Activated naive CD8-positive, alpha-beta T cell treated with anti-CD3 and anti-CD28 coated beads for 36 hours (primary cell): Measurements from ENCODE around the gene SGSM2. TPM values are rescaled to one million over a fixed set of nuclear protein-coding genes. Genes with fewer than 3 reads are reported as not detected.

Experiments used
- DNase-seq: peaks from one replicate; pipeline ENCODE4 v3.0.0; 2021
- H3K27ac Mint-ChIP-seq: one replicate; pipeline ENCODE4 v1.8.0; 2022; ENCODE audit warnings: mild to moderate bottlenecking, moderate library complexity, mixed read lengths
- H3K27me3 Mint-ChIP-seq: one replicate; pipeline ENCODE4 v1.8.0; 2022; ENCODE audit warnings: mild to moderate bottlenecking, mixed read lengths
- H3K36me3 Mint-ChIP-seq: one replicate; pipeline ENCODE4 v1.8.0; 2021; ENCODE audit warnings: mild to moderate bottlenecking, mixed read lengths
- H3K4me1 Mint-ChIP-seq: one replicate; pipeline ENCODE4 v1.8.0; 2021; ENCODE audit warnings: mixed read lengths
- H3K4me3 Mint-ChIP-seq: one replicate; pipeline ENCODE4 v1.8.0; 2022; ENCODE audit warnings: mild to moderate bottlenecking, moderate library complexity, mixed read lengths
- H3K9me3 Mint-ChIP-seq: one replicate; pipeline ENCODE4 v1.8.0; 2022; ENCODE audit warnings: mixed read lengths
- total RNA-seq, 2 experiments: library from RNA; stranded (reverse); gene quantifications; one replicate each; pipeline ENCODE4 v1.2.3, GENCODE V29; 2021

The SGSM2 gene
- total RNA-seq, 2 experiments from 2014 or later = 35.7 to 36.8 TPM

DNA sequence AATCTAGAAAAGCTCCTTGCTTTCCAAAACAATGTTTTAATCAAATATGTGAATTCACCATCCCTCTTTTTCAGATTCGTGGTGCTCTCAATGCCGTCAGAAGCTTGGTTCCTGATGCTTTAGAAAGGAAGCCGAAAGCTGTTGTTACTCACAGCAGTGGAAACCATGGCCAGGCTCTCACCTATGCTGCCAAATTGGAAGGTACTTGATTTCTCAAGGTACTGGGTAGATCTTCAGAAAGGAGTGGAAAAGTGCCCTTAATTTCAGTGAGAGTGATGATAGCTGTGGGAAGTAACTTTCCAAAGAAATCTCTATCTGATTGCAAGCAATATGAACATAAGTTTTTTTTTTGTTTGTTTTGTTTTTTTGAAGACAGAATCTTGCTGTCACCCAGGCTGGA, 19.5 kb upstream of the SGSM2 start:
- Mint-ChIP-seq H3K4me3 (no peak overlapping the region), H3K36me3 (peaks cover 11% of the 10 kb centered on the region), H3K27ac (no peak overlapping the region), H3K9me3 (no peaks in the 10 kb centered on the region), H3K27me3 (no peaks in the 10 kb centered on the region), H3K4me1 (no peaks in the 10 kb centered on the region)
- no peak for DNase-seq

DNA sequence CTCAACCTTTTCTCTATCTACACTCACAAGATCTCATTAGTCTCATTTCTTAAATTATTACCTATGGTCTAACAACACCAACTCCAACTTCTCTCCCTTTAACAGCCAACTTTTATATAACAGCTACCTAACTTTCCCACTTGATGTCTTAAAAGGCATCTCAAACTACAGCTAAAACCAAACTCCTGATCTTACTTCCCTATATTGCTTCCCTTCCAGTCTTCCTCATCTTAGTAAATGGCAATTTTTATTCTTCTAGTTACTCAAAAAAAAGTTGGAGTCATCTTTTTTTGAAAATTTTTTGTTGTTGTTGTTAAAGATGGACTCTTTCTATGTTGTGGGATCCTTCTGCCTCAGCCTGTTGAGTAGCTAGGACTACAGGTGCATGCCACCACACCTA, 18.2 kb upstream of the SGSM2 start:
- Mint-ChIP-seq H3K4me1 (no peaks in the 10 kb centered on the region), H3K9me3 (no peaks in the 10 kb centered on the region), H3K36me3 (peaks cover 22% of the 10 kb centered on the region), H3K27ac (no peak overlapping the region), H3K27me3 (no peaks in the 10 kb centered on the region), H3K4me3 (no peak overlapping the region)
- no peak for DNase-seq

DNA sequence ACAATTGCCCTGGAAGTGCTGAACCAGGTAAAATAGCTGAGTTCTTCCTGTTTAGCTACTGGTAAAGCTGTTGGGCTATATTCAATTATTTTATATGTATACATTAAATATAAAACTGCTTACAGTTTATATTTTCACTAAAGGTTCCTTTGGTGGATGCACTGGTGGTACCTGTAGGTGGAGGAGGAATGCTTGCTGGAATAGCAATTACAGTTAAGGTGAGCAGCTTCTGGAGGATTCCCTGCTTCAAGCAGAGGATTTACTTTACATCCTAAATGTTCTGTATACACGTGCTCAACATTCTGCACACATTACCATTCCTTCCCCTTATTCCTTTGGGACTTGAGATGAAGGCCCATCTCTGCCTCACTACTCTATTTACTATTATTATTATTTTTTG, 15.9 kb upstream of the SGSM2 start:
- Mint-ChIP-seq H3K9me3 (no peaks in the 10 kb centered on the region), H3K4me1 (peaks cover 3% of the 10 kb centered on the region), H3K36me3 (peaks cover 29% of the 10 kb centered on the region), H3K27ac (no peak overlapping the region), H3K4me3 (no peak overlapping the region), H3K27me3 (no peaks in the 10 kb centered on the region)
- DNase-seq = no peak

DNA sequence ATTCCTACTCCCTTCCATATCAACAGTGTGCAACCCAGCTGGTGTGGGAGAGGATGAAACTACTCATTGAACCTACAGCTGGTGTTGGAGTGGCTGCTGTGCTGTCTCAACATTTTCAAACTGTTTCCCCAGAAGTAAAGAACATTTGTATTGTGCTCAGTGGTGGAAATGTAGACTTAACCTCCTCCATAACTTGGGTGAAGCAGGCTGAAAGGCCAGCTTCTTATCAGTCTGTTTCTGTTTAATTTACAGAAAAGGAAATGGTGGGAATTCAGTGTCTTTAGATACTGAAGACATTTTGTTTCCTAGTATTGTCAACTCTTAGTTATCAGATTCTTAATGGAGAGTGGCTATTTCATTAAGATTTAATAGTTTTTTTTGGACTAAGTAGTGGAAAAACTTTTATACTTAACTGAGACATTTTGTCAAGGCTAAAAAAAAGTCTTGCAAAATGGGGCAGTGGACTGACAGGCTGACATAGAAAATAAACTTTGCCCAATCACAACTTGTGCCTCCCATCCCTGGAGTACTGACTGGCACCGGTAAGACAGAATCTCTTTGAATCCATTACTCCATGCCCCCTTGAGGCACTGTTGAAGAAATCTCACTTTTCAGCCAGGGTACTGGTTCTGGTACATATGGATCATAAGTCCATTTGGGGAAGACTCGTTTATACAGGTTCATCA, 13.5 kb upstream of the SGSM2 start:
- H3K27ac Mint-ChIP-seq = no peak overlapping the region
- H3K36me3 Mint-ChIP-seq = peaks cover 32% of the 10 kb centered on the region
- H3K27me3 Mint-ChIP-seq = no peaks in the 10 kb centered on the region
- peaks cover 6% of the 10 kb centered on the region for H3K4me1 Mint-ChIP-seq
- no peaks in the 10 kb centered on the region for H3K9me3 Mint-ChIP-seq
- no peak for DNase-seq
- H3K4me3 Mint-ChIP-seq = no peak overlapping the region

DNA sequence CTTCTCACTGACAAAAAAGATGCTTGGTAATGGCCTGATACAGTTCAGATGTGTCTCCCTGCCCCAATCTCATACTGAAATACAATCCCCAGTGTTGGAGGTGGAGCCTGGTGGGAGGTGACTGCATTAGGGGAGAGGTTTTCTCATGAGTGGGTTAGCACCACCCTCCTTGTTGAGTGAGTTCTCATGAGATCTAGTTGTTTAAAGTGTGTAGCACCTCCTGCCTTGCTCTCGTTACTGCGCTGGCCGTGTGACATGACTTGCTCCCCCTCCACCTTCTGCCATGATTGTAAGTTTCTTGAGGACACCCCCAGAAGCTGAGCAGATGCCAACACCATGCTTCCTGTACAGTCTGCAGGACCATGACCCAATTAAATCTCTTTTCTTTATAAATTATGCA, 6.0 kb upstream of the SGSM2 start:
- Mint-ChIP-seq H3K27me3 (no peaks in the 10 kb centered on the region), H3K4me3 (no peak overlapping the region), H3K4me1 (peaks cover 16% of the 10 kb centered on the region), H3K9me3 (no peaks in the 10 kb centered on the region), H3K36me3 (peaks cover 14% of the 10 kb centered on the region), H3K27ac (no peak overlapping the region)
- DNase-seq = no peak

DNA sequence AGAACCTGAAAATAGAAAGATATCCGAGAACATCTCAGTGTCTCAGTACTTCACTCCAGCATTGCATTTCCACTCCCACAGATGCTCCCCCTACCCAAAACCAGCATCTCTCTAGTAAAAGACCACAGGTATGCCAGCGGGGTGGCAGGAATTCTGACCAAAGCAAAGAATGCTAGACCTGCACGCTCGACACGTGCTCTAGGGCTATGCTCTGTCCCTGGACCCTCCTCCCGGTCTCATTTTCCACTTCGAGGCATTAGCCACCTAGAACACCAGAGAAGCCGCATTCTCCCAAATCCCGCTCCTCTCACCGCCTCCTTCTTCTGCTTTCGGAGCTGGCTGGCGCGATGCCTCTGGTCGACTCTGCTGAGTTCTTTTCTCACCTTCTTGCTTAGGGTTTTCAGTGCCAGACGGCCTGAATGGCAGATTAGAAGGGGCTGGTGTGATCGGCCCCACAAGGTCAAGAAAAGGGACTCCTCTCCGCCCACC, 1.5 kb upstream of the SGSM2 start:
- DNase-seq = no peak
- Mint-ChIP-seq H3K4me3 (no peak overlapping the region), H3K27me3 (no peaks in the 10 kb centered on the region), H3K36me3 (no peaks in the 10 kb centered on the region), H3K9me3 (no peaks in the 10 kb centered on the region), H3K4me1 (peaks cover 12% of the 10 kb centered on the region), H3K27ac (peak overlapping the region; percentile 99)

DNA sequence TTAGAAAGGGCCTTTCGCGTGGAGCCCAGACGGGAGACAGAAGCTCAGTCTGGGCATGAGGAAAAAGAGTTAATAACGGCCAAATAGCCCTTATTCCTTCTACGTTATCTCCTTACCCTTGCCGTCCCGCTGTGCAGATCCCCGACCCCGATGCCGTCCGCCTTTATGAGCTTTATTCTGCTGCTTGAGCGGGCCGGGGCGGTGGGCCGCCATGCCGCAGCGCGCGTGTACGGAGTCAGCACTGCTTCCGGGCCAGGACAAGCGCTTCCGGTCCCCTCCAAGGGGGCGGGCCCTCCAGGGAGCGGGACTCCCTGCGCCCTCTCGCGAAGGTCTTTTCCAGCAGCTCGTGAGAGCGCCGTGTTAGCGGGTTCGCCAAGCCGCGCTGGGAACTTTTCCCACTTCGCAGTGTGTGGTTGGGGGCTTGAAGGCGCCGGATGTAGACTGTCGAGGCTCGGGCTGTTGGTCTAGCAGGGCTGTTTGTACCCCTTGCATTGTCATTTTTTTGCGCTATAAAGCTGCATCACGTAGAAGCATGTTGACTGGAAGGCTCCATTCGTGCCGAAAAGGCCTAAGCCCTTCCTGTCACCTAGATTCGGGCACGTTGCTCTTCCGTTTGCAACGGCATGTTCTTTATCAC, 968 bp upstream of the SGSM2 start, which contains the start of gene TSR1:
Gene TSR1 (minus strand): TSS at position 243 of the 637 bp plus-strand sequence. CDS start 30 bp downstream, at position 213.
- Mint-ChIP-seq H3K9me3 (no peaks in the 10 kb centered on the region), H3K27ac (peak within 1 kb of the TSS; percentile 99), H3K4me3 (no peak within 1 kb of the TSS), H3K36me3 (no peaks in the 10 kb centered on the region), H3K4me1 (peaks cover 12% of the 10 kb centered on the region), H3K27me3 (no peaks in the 10 kb centered on the region)
- peak; percentile 94 for DNase-seq

DNA sequence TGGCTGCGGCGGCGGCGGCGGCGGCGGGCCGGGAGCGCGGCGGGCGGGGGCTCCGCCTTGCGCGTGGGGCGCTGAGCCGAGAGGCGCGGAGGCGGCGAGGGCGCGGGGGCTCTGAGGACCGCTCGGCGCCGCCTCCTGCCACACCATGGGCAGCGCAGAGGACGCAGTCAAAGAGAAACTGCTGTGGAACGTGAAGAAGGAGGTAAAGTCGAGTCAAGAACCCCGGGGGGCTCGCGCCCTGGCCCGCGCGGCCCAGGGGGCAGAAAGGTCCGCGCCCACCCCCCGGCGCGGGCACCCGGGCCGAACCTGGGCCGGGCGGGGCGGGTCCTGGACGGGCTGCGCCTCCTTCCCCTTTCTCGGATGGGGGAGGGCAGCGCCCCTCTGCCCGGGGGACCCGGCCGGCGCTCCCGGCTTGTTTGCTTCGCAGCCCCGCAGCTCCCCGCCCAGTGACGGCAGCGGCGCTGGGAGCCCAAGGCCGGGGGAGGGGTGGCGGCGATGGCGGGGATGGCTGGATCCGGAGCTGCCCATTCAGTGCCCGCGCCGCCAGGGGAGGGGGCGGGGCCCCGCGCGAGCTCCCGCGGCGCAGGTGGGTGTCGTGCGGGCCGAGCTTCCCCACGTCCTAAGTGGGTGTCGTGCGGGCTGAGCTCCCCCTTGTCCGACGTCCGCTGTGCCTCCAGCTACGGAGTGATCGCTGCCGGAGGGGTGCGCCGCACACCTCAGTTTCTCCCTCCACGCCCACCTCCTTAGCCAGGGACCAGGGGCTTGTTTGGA, 428 bp downstream of the SGSM2 start:
- Mint-ChIP-seq H3K9me3 (no peaks in the 10 kb centered on the region), H3K27me3 (no peaks in the 10 kb centered on the region), H3K4me1 (peaks cover 17% of the 10 kb centered on the region), H3K36me3 (peaks cover 9% of the 10 kb centered on the region), H3K27ac (peak overlapping the region; percentile 67), H3K4me3 (peak overlapping the region; percentile 74)
- peak; percentile 71 for DNase-seq

DNA sequence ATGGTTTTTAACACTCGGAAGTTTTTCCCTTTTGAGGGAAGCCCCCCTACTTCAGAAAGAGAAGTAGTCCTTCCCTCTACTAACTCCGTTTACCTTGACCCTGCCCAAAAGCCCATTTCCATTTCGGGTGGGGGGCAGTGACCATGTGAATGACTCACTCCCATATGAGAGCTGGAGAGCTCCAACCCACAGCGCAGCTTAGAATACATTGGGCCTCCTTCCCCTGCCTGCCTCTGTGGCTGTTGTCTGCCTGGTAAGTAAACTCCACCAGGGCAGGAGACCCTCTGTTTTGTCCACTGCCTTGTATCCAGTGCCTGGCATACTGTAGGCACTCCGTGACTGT, 985 bp downstream of the SGSM2 start:
- peaks cover 22% of the 10 kb centered on the region for H3K4me1 Mint-ChIP-seq
- no peaks in the 10 kb centered on the region for H3K9me3 Mint-ChIP-seq
- H3K36me3 Mint-ChIP-seq = peaks cover 9% of the 10 kb centered on the region
- peak overlapping the region; percentile 67 for H3K27ac Mint-ChIP-seq
- H3K27me3 Mint-ChIP-seq = no peaks in the 10 kb centered on the region
- peak; percentile 13 for DNase-seq
- H3K4me3 Mint-ChIP-seq = peak overlapping the region; percentile 74

DNA sequence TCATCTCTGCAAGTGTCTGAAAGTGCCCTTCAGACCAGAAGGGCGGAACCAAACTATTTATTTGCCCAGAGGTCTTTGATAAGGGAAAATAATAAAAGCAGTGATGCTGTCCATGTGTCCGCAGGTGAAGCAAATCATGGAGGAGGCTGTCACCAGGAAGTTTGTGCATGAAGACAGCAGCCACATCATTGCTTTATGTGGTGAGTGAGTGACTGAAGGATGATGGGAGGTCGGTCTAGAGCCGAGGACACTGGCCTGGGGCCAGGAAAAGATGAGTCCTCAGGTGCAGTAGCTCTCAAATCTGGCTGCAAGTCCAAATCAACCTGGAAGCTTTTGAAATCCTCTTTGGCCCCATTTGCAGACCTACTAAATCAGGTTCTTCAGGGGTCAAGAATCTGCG, 6.1 kb downstream of the SGSM2 start:
- Mint-ChIP-seq H3K36me3 (peaks cover 14% of the 10 kb centered on the region), H3K27ac (peak overlapping the region; percentile 74), H3K4me3 (no peak overlapping the region), H3K27me3 (no peaks in the 10 kb centered on the region), H3K4me1 (peaks cover 28% of the 10 kb centered on the region), H3K9me3 (no peaks in the 10 kb centered on the region)
- peak; percentile 74 for DNase-seq

DNA sequence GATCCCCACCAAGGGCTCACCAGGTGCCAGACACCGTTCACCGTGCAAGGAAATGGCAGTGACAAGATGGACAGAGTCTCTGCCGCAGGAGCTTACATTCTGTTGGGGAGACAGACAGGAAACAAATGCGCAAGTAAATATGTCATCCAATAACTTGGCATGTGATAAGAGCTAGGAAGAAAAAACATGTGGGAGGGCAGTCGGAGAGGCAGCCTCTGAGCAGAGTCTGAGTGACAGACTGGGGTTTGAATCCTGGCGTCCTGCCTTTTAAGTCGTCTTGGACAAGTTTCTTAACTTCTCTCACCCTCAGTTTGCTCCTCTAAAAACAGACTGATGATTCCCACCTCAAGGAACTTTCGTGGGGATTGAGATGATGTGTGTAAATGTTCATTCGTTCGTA, 7.2 kb downstream of the SGSM2 start:
- Mint-ChIP-seq H3K27ac (no peak overlapping the region), H3K27me3 (no peaks in the 10 kb centered on the region), H3K4me1 (peaks cover 26% of the 10 kb centered on the region), H3K36me3 (peaks cover 14% of the 10 kb centered on the region), H3K4me3 (no peak overlapping the region), H3K9me3 (no peaks in the 10 kb centered on the region)
- DNase-seq = no peak

DNA sequence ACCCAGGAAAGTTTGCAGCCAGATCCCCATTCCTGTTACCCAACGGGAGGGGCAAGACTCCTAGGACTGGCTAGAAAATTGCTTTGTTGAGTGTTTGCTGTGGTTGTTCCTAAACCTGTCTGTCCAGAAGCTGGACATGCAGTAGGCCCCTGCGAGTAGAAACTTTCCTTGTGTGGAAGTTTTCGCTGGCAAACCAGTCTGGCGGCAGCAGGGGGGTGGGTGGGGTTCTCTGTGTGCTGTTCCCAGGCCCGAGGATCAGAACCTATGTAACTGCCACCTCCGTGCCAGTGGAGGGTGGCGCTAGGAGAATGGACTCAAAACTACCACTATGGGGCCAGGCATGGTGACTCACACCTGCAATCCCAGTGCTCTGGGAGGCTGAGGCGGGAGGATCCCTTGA, 9.2 kb downstream of the SGSM2 start:
- Mint-ChIP-seq H3K4me3 (no peak overlapping the region), H3K4me1 (peaks cover 21% of the 10 kb centered on the region), H3K9me3 (no peaks in the 10 kb centered on the region), H3K27me3 (no peaks in the 10 kb centered on the region), H3K27ac (no peak overlapping the region), H3K36me3 (peaks cover 14% of the 10 kb centered on the region)
- DNase-seq = no peak

DNA sequence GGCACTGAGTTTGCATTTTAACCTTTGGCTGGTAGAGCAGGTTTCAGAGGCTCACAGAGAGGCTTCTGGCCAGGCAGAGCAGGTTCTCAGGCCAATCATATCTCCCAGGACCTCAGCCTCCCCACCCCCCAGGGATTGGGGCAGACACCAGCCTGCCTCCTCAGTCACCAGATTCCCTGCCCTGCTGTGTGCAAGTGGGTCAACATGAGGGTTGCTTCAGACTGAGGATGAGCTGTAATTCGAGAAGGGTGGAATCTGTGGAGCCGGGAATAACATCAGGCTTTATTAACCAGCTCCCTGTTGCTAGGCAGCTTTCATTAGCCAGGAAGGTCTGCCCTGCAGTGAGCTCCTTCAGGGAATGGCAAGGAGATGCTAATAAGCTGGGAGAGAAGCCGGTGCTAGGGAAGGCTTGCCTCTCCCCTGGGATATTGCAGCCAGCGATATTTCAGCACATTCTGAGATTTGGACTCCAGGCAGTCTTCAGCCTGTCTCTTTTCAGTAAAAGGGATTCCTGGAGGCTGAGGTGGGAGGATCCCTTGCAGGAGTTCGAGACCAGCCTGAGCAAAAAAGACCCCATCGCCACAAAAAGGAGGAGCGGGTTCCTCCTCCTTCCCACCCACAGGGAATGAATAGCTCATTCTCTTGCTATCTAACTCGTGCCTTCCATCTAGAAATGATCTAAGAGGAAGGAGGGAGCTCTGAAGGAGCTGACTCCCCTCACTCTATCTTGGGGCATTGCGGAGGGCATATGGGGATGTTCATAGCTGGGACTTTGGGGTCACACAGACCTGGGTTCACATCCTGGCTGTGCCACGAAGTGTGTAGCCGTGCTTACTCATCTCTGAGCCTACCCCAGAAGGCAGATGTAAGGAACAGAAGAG, 10.7 kb downstream of the SGSM2 start:
- H3K36me3 Mint-ChIP-seq = peaks cover 4% of the 10 kb centered on the region
- H3K27me3 Mint-ChIP-seq = no peaks in the 10 kb centered on the region
- no peaks in the 10 kb centered on the region for H3K9me3 Mint-ChIP-seq
- H3K4me1 Mint-ChIP-seq = peaks cover 16% of the 10 kb centered on the region
- H3K4me3 Mint-ChIP-seq = no peak overlapping the region
- no peak for DNase-seq
- no peak overlapping the region for H3K27ac Mint-ChIP-seq

DNA sequence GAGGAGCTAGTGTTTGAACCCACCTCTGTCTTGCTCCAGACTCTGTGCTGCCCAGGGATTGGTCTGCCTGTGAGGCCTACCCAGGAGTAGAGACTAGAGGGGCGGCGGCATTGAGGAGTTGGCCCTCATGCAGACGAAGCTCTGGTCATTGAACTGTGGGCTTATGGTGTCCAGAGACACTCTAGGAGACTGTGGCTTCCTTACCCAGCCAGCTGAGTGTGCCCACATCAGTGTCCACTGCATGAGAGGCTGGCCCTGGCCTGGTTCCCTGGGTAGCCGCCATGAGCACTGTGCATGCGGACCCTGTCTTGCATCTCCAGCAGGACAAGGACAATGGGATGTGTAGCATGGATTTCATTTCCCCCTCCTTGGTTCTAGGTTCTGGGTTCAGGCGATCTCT, 14.0 kb downstream of the SGSM2 start:
- no peak overlapping the region for H3K4me3 Mint-ChIP-seq
- H3K36me3 Mint-ChIP-seq = no peaks in the 10 kb centered on the region
- H3K9me3 Mint-ChIP-seq = no peaks in the 10 kb centered on the region
- no peaks in the 10 kb centered on the region for H3K27me3 Mint-ChIP-seq
- no peak for DNase-seq
- H3K27ac Mint-ChIP-seq = no peak overlapping the region
- H3K4me1 Mint-ChIP-seq = peaks cover 18% of the 10 kb centered on the region

DNA sequence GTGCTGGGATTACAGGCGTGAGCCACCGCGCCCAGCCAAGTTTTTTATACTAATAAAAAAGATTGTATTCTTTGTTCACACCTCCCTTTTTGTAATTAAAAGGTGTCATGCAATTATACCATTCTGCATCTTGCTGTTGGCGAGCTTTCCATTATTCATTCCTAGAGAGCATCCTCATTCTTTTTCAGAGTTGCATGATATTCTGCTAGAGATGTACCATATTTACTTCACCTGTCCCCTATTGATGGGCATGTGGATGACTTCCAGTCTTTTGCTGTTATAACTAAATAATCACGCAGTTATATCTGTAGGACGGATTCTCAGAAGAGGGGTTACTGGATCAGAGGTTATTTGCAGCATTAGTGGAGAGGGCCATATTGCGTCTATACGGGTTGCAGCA, 17.0 kb downstream of the SGSM2 start:
- no peaks in the 10 kb centered on the region for H3K27me3 Mint-ChIP-seq
- DNase-seq = no peak
- H3K4me1 Mint-ChIP-seq = peaks cover 18% of the 10 kb centered on the region
- H3K36me3 Mint-ChIP-seq = peaks cover 3% of the 10 kb centered on the region
- no peak overlapping the region for H3K4me3 Mint-ChIP-seq
- no peak overlapping the region for H3K27ac Mint-ChIP-seq
- no peaks in the 10 kb centered on the region for H3K9me3 Mint-ChIP-seq
